Measurements from ENCODE around the gene AMN.

The AMN gene

DNA sequence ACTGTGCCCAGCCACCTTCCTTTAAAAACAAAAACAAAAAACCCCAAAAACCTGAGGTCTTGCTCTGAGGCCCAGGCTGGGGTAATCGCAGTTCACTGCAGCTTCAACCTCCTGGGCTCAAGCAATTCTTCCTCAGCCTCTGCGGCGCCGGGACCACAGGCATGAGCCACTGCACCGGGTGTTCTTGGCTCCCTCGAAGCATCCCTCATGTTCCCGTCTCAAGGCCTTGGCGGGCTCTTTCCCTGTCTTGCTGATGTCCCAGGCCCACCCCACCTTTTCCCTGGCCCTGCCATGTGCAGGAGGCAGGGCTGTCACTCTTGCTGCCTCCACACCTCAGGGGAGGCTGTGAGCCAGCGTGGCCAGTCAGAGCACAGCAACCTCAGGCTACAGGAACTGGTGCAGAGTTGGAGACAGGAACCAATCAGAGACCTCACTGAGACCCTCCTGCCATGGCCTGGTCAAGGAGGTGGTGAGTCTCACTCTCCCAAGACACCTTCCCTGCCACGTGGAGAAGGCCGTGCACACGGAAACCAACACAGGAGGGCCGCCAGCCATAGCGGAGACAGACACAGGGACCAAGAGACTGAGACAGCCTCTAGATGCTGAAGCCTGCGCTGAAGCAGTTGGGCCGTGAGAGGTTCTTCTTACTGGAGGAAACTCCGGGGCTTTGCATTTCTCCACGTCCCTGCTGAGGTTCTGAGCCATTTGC is 6.0 kb upstream of the AMN start:
- Histone ChIP-seq H3K4me3 (ENCODE audit: low read length) (no peak overlapping the region), H3K9me3 (ENCODE audit: control insufficient read depth, low read depth, low read length) (no peaks in the 10 kb centered on the region), H3K4me1 (ENCODE audit: control insufficient read depth, low read depth, low read length) (no peaks in the 10 kb centered on the region), H3K36me3 (ENCODE audit: control insufficient read depth, low read depth, low read length) (no peaks in the 10 kb centered on the region), H3K9ac (ENCODE audit: low read length) (no peak overlapping the region), H3K27me3 (ENCODE audit: control insufficient read depth, insufficient read depth, low read length) (peaks cover 5% of the 10 kb centered on the region), H3K27ac (ENCODE audit: low read length) (no peak overlapping the region)

DNA sequence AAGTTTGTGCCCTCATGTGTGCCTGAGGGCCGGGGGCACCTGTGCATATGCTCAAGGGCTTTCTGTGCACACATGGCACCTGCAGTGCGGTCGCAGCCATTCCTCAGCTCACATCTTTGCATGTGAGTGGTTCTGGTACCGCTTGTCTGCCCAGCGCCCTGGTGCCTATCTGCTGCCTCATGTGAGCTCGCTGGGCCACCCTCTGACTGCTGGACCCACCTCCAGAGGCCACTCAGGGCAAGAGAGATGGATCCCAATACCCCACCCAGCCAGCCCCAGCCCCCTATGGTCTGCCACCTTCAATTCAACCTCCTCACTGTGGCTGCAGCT is 5.4 kb upstream of the AMN start:
- Histone ChIP-seq H3K27me3 (ENCODE audit: control insufficient read depth, insufficient read depth, low read length) (peaks cover 10% of the 10 kb centered on the region), H3K36me3 (ENCODE audit: control insufficient read depth, low read depth, low read length) (no peaks in the 10 kb centered on the region), H3K4me3 (ENCODE audit: low read length) (no peak overlapping the region), H3K9ac (ENCODE audit: low read length) (no peak overlapping the region), H3K4me1 (ENCODE audit: control insufficient read depth, low read depth, low read length) (no peaks in the 10 kb centered on the region), H3K27ac (ENCODE audit: low read length) (no peak overlapping the region), H3K9me3 (ENCODE audit: control insufficient read depth, low read depth, low read length) (no peaks in the 10 kb centered on the region)

DNA sequence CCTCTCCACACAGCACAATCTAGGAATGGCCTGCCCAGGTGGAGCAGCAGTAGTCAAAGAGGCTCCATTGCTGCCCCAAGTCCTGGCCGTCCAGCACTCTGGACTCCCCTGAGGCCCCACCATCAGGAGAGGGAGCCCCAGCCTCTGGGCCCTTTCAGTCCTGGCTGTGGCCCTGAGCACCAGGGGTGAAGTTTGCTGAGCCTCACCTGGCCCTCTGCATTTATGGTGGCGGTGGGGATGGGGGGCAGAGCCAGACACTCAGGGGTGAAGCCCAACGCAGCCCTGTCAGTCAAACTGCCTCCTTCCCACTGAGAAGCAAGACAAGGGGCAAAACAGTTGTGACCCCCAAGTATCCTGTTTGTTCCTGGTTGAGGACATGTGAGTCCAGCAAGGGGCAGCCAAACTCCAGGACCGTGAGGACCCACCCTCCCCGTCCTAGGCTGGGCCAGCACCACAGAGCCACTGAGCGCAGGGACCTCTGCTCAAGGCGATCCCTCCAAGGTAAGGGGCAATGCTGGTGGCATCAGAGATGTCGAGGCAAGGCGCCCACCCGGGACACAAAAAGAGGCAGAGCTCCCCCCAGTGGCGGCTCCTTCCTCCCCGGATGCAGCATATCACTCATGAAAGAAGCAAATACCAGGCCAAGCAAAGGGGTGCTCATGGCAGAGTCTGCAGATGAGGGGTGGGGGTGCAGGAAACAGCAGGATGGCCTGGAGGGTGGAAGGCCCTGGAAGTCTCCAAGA is 4.8 kb upstream of the AMN start:
- no peaks in the 10 kb centered on the region for H3K4me1 ChIP-seq (ENCODE audit: control insufficient read depth, low read depth, low read length)
- H3K9me3 ChIP-seq (ENCODE audit: control insufficient read depth, low read depth, low read length) = no peaks in the 10 kb centered on the region
- H3K36me3 ChIP-seq (ENCODE audit: control insufficient read depth, low read depth, low read length) = no peaks in the 10 kb centered on the region
- no peak overlapping the region for H3K4me3 ChIP-seq (ENCODE audit: low read length)
- peaks cover 16% of the 10 kb centered on the region for H3K27me3 ChIP-seq (ENCODE audit: control insufficient read depth, insufficient read depth, low read length)
- no peak overlapping the region for H3K9ac ChIP-seq (ENCODE audit: low read length)
- H3K27ac ChIP-seq (ENCODE audit: low read length) = no peak overlapping the region

DNA sequence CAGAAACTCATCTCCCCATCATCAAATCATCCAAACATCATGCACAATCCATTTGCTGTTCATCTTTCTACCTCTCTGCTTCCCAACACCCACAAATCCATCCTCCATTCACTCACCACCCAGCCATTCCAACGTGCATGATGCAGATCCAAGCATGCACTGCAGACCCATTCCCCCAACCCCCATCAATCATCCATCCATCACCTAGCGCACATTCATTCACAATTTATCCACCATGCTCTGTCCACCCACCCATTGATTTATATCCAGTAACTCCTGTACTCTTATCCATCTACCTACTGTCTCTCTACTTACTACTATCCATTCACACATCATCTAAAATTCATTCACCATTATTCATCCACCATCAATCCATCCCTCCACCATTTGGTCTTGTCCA is 4.0 kb upstream of the AMN start:
- Histone ChIP-seq H3K36me3 (ENCODE audit: control insufficient read depth, low read depth, low read length) (no peaks in the 10 kb centered on the region), H3K27me3 (ENCODE audit: control insufficient read depth, insufficient read depth, low read length) (peaks cover 24% of the 10 kb centered on the region), H3K4me1 (ENCODE audit: control insufficient read depth, low read depth, low read length) (no peaks in the 10 kb centered on the region), H3K9me3 (ENCODE audit: control insufficient read depth, low read depth, low read length) (no peaks in the 10 kb centered on the region), H3K27ac (ENCODE audit: low read length) (no peak overlapping the region), H3K9ac (ENCODE audit: low read length) (no peak overlapping the region), H3K4me3 (ENCODE audit: low read length) (no peak overlapping the region)

DNA sequence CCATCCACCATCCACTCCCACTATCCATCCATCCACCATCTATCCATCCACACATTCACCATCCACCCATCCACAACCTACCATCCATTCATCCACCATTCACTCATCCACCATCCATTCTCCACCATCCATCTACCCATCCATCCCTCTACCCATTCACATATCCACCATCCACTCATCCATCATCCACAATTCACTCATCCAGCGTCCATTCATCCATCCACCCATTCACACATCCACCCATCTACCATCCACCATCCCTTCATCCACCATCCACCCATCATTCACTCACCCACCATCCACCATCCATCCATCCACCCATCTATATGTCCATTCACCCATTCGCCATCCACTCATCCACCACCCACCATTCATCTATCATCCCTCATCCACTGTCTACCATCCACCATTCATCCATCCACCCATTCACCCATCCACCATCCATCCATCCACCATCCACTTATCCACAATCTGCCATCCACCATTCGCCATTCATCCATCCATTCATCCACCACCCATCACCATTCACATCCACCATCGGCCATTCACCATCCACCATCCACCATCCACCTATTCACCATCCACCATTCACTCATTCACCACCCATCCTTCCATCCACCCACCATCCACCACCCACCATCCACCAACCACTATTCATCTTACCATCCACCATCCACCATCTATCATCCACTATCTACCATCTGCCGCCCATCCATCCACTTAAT is 2.0 kb upstream of the AMN start:
- no peak overlapping the region for H3K9ac ChIP-seq (ENCODE audit: low read length)
- no peaks in the 10 kb centered on the region for H3K4me1 ChIP-seq (ENCODE audit: control insufficient read depth, low read depth, low read length)
- H3K9me3 ChIP-seq (ENCODE audit: control insufficient read depth, low read depth, low read length) = no peaks in the 10 kb centered on the region
- no peak overlapping the region for H3K4me3 ChIP-seq (ENCODE audit: low read length)
- H3K27ac ChIP-seq (ENCODE audit: low read length) = no peak overlapping the region
- peaks cover 44% of the 10 kb centered on the region for H3K27me3 ChIP-seq (ENCODE audit: control insufficient read depth, insufficient read depth, low read length)
- no peaks in the 10 kb centered on the region for H3K36me3 ChIP-seq (ENCODE audit: control insufficient read depth, low read depth, low read length)

DNA sequence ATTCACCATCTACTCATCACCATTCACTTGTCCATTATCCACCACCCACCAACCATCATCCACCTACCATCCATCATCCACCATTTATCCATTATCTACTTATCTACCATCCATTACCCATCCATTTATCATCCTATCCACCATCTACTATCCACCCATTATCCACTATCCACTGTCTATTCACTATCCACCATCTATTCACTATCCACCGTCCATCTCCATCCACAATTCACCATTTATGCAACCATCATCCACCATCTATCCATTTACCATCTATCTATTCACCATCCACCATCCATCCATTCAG is 1.5 kb upstream of the AMN start:
- H3K4me3 ChIP-seq (ENCODE audit: low read length) = no peak overlapping the region
- peaks cover 49% of the 10 kb centered on the region for H3K27me3 ChIP-seq (ENCODE audit: control insufficient read depth, insufficient read depth, low read length)
- H3K36me3 ChIP-seq (ENCODE audit: control insufficient read depth, low read depth, low read length) = no peaks in the 10 kb centered on the region
- no peak overlapping the region for H3K9ac ChIP-seq (ENCODE audit: low read length)
- no peaks in the 10 kb centered on the region for H3K9me3 ChIP-seq (ENCODE audit: control insufficient read depth, low read depth, low read length)
- H3K27ac ChIP-seq (ENCODE audit: low read length) = no peak overlapping the region
- H3K4me1 ChIP-seq (ENCODE audit: control insufficient read depth, low read depth, low read length) = peaks cover under 1% of the 10 kb centered on the region

DNA sequence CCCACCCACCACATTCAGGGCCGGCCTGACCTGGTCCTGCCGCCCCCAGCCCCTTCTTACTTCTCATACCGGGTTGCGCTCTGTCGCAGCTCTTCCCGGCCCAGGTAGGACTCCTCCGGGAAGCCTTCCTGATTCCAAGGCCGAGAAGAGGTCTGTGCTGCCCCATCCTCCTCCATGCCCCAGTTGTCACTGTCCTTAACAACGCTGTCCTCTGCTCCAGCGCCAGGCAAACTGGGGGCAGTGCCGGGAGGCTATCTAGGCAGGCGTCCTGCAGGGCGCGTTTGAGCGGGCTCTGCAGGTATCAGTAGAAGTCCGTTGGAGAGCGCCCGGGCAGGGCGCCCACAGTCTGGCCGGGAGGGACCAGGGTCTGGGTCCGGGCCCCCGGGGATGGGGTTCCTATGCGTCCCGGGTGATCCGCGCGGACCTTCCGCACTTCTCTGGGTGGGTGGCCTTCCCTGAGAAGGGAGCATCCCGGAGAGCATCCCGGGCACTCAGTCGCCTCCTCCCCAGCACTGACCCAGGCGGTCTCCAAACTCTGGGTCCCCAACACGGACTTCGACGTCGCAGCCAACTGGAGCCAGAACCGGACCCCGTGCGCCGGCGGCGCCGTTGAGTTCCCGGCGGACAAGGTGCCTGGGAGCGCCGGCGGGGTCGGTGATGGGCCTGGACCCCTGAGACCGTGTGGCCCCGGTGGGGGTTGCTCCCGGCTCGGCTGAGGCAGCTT is 900 bp downstream of the AMN start:
- Histone ChIP-seq H3K4me1 (ENCODE audit: control insufficient read depth, low read depth, low read length) (peaks cover 10% of the 10 kb centered on the region), H3K9ac (ENCODE audit: low read length) (no peak overlapping the region), H3K27me3 (ENCODE audit: control insufficient read depth, insufficient read depth, low read length) (peaks cover 73% of the 10 kb centered on the region), H3K9me3 (ENCODE audit: control insufficient read depth, low read depth, low read length) (no peaks in the 10 kb centered on the region), H3K27ac (ENCODE audit: low read length) (no peak overlapping the region), H3K36me3 (ENCODE audit: control insufficient read depth, low read depth, low read length) (no peaks in the 10 kb centered on the region), H3K4me3 (ENCODE audit: low read length) (peak overlapping the region; percentile 1)

DNA sequence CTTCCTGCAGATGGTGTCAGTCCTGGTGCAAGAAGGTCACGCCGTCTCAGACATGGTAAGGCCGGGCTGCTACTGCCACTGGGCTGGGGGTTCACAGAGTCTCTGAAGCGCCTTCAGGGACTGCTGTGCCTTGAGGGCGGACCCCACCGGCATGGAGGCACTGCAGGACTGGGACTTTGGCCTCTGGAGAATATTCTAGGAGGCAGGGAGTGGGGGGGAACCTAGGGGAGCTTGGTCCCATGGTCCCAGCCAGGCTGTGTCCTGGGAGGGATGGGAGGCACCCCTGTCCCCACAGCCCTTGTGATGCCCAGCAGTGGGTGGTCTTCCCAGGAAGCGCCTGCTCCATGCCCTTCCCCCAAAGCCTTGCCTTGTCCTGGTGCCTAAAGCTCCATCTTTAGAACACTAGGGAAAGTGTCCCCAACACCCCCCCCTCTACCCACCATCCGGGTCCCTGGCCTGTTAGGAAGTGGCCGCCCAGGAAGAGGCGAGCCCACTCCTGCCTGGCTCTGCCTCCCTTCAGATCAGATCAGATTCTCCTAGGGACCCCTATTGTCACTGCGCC is 1.5 kb downstream of the AMN start:
- Histone ChIP-seq H3K27ac (ENCODE audit: low read length) (no peak overlapping the region), H3K4me3 (ENCODE audit: low read length) (peak overlapping the region; percentile 1), H3K9me3 (ENCODE audit: control insufficient read depth, low read depth, low read length) (no peaks in the 10 kb centered on the region), H3K36me3 (ENCODE audit: control insufficient read depth, low read depth, low read length) (no peaks in the 10 kb centered on the region), H3K27me3 (ENCODE audit: control insufficient read depth, insufficient read depth, low read length) (peaks cover 80% of the 10 kb centered on the region), H3K4me1 (ENCODE audit: control insufficient read depth, low read depth, low read length) (peaks cover 10% of the 10 kb centered on the region), H3K9ac (ENCODE audit: low read length) (no peak overlapping the region)

DNA sequence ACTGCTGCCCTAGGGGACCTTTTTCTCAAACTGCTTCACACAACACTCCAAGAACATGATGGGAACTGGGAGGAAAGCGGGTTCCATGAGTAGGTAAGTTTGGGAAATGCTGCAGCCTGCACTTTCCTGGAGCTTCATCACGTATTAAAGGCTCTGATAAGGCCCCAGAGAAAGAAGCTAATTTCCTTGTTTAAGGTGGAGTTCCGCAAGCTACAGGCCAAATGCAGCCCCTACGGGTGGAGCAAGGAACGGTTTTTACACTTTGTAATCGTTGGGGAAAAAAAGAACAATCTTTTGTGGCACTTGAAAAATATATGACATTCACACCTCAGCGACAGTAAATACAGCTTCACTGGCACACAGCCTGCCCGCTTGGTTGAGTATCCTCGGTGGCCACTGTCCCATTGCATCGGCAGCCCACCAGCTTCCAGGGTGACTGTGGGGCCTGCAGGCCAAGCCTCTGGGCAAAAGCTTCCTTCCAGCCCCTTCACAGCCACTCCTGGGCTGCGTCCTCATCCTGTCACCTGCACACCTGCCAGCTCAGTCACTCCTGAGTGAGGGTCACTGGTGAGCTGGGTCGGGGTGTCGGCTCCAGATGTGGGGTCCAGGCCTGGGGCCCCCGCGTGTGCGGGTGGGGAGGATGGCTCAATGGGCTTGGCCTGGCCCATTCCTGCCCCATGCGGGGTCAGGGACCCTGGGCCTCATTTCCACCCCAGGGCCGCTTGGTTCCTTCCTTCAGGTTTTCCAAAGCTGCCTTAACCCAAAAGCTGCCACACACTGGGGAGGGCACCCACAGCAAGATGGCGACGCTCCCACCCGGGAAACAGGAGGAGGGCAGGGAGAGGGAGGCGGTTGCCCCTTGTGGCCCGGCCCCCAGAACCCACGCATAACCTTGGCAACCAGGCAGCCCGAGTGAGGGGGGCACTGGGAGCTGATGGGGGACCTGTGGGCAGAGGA is 2.4 kb downstream of the AMN start:
- no peak overlapping the region for H3K4me3 ChIP-seq (ENCODE audit: low read length)
- no peak overlapping the region for H3K9ac ChIP-seq (ENCODE audit: low read length)
- H3K36me3 ChIP-seq (ENCODE audit: control insufficient read depth, low read depth, low read length) = no peaks in the 10 kb centered on the region
- H3K27me3 ChIP-seq (ENCODE audit: control insufficient read depth, insufficient read depth, low read length) = peaks cover 89% of the 10 kb centered on the region
- H3K27ac ChIP-seq (ENCODE audit: low read length) = no peak overlapping the region
- H3K9me3 ChIP-seq (ENCODE audit: control insufficient read depth, low read depth, low read length) = no peaks in the 10 kb centered on the region
- H3K4me1 ChIP-seq (ENCODE audit: control insufficient read depth, low read depth, low read length) = peaks cover 10% of the 10 kb centered on the region

DNA sequence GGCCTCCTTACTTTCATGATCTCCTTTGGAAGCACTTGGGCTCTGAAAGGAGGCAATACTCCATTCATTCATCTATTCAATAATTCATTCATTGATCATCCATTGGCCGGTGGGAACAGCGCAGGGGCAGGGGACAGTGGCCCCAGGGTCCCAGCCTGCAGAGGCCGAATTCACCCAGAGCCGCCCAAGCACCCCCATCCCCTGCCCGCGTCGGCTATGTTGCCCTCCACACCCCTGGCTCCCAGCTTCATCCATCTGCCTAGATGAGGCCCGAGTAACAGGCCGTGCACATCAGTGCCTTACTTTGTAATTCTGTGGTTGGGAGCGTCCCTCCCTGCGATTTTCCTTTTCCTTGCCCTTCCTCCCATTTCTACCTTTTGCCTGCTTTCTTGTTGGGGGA is 3.2 kb downstream of the AMN start:
- Histone ChIP-seq H3K27ac (ENCODE audit: low read length) (no peak overlapping the region), H3K36me3 (ENCODE audit: control insufficient read depth, low read depth, low read length) (no peaks in the 10 kb centered on the region), H3K9ac (ENCODE audit: low read length) (no peak overlapping the region), H3K9me3 (ENCODE audit: control insufficient read depth, low read depth, low read length) (no peaks in the 10 kb centered on the region), H3K4me3 (ENCODE audit: low read length) (no peak overlapping the region), H3K27me3 (ENCODE audit: control insufficient read depth, insufficient read depth, low read length) (peaks cover 96% of the 10 kb centered on the region), H3K4me1 (ENCODE audit: control insufficient read depth, low read depth, low read length) (peaks cover 10% of the 10 kb centered on the region)
